A673 (cell line): ENCODE results near the gene CD6.

Experiments used
- CTCF ChIP-seq: fragments of 300-800, 200-600 bp; sonication (generic); conservative IDR thresholded peaks from 2 replicates; pipeline ENCODE4 v1.5.1; 2017; ENCODE audit warnings: low read depth, mild to moderate bottlenecking, antibody characterized with exemption, low read length, moderate library complexity, mixed read lengths
- EZH2 ChIP-seq: fragments of 200-600 bp; sonication (generic); IDR thresholded peaks from 2 replicates; pipeline ENCODE4 v1.6.1; 2017; ENCODE audit warnings: borderline replicate concordance, low read depth, mild to moderate bottlenecking, mixed read lengths, antibody characterized with exemption, low read length; ENCODE audit not compliant: poor library complexity, severe bottlenecking

- TF ChIP-seq CTCF (no peak), EZH2 (no peak)
Observed at GRCh38 chr11:61039916-61040315, 68.4 kb downstream of the CD6 start.
